MM.1S (cell line): ENCODE measurements around the gene ING5.

Source experiments
- CTCF ChIP-seq: fragments of 300-600 bp; sonication (generic); IDR thresholded peaks from 2 replicates; pipeline ENCODE4 v1.5.1; 2016; ENCODE audit warnings: antibody characterized with exemption, low read length, mixed read lengths
- EZH2 ChIP-seq: fragments of 300-600 bp; sonication (generic); optimal IDR thresholded peaks from 2 replicates; pipeline ENCODE3; 2017; ENCODE audit warnings: low read depth, mild to moderate bottlenecking, antibody characterized with exemption, low read length, mixed read lengths

- TF ChIP-seq EZH2 (no peak), CTCF (no peak)
These were observed 50.4 kb downstream of the ING5 start for GRCh38 chr2:241752253-241752652.
